COLO668 (cell line): ENCODE measurements around the gene TBCD.
"Not testable (repeated sequence)": the region's sequence is repeated elsewhere in the genome, so short reads cannot be mapped to it uniquely, and the experiment has no call there.

Experiments used
- DNase-seq: peaks from one replicate; lab custom pipeline; 2025; ENCODE audit not compliant: unreplicated experiment; lab: John Stamatoyannopoulos, UW

TBCD gene

DNA sequence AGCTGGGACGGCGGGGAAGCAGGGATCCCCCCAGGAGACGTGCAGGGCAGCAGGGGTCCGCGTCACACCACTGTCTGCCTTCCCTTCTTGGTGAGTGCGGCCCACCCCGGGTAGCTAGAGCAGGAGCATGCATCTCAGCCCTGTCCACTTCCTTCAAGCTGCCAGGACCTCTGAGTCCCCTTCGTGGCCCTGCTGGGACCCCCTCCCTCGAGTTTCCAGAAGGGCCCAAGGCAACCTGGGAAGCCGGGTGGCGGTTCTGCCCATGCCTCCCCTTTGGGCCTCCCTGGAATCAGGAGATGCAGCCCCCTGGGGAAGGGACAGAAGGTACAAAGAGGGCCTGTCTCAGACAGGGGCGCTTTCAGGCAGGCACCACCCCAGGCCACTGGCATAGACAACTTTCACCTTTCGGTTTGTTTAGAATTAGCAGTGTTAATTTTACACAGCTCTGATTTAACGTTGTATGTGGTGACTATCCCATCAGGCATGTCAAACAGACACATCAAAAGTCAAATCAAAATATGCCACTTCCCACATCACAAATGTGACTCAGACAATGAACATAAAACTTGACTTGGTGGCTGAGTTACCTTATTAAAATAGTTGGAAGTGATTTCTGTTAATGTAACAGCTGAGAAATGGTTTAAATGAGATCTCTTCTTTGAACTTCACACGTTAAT is 233.0 kb downstream of the TBCD start:
- DNase-seq = no peak

DNA sequence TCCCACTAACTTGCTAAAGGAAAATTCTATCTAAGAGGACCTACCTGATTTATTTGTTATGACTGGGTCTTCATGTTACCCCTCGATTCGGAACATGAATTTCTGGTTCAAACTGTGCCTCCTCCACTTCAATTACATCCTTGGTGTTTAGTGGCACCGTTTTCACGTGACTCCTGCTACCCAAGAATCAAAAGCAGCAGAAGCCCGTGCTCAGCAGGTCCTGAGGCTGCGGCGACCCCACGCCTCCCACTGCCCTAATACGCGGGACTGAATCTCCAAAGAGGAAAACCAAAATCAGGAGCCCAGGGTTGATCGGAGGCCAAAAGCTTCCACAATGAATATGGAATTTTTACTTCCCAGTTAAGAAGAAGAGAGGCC is 233.6 kb downstream of the TBCD start:
- DNase-seq = no peak

DNA sequence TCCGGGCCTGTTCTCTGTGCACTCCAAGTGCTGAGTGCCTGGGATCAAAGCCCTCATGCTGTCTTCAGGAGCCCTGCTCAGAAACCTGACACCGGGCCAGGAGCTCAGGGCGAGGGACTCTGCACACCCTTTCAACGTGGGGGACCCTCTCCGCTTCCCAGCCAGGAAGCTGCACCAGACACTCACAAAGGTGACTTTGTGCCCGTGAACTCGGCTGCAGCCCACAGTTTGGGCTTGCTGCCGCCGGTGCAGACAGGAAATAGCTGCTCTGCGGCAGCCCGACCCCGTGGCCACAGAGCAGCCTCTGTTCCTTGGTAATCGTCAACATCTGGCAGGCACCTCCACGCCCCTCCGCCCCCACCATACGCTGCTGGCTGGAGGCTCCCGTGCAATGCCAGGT is 234.1 kb downstream of the TBCD start:
- DNase-seq = no peak

DNA sequence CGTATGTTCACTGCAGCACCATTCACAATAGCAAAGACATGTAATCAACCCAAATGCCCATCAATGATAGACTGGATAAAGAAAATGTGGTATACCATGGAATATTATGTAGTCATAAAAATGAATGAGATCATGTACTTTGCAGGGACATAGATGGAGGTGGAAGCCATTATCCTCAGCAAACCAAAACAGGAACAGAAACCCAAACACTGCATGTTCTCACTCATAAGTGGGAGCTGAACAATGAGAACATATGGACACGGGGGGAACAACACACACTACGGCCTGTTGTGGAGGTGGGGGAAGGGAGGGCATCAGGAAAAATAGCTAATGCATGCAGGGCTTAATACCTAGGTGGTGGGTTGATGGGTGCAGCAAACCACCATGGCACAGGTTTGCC is 237.2 kb downstream of the TBCD start:
- not testable (repeated sequence) for DNase-seq

DNA sequence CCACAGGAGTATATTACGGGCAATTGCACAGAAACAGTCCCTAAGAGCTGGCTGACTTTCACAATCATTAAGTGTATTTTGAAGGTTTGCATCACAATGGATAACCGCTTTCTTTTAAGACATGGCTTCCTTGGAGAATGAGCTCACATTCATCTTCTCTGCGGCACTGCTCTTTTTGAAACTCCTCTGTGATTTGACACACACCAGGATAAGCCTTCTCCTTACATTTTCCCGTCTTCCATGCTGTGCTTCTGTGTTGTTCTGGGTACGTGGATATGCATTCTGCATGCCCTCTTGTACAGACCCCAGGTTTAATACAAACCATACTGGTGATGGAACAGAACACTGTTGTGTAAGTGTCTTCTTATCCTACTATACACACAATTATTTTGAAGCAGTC is 238.0 kb downstream of the TBCD start:
- DNase-seq = no peak

DNA sequence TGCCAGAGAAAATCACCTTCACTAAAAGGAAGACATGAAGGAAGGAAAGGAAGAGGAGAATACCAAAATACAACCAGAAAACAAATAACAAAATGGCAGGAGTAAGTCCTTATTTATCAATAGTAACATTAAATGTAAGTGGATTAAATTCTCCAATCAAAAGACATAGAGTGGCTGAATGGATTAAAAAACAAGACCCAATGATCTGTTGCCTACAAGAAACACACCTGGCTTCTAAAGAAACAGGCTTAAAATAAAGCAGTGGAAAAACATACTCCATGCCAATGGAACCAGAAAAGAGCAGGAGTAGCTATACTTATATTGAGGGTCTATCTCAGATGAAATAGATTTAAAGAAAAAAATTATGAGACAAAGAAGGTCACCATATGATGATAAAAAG is 241.1 kb downstream of the TBCD start:
- no peak for DNase-seq
